ENCODE measurements around the gene BAZ2B.

- no peak for TF ChIP-seq POLR2A (IDR thresholded peaks at IDR 0.05)
- TF ChIP-seq, protein P1, sequence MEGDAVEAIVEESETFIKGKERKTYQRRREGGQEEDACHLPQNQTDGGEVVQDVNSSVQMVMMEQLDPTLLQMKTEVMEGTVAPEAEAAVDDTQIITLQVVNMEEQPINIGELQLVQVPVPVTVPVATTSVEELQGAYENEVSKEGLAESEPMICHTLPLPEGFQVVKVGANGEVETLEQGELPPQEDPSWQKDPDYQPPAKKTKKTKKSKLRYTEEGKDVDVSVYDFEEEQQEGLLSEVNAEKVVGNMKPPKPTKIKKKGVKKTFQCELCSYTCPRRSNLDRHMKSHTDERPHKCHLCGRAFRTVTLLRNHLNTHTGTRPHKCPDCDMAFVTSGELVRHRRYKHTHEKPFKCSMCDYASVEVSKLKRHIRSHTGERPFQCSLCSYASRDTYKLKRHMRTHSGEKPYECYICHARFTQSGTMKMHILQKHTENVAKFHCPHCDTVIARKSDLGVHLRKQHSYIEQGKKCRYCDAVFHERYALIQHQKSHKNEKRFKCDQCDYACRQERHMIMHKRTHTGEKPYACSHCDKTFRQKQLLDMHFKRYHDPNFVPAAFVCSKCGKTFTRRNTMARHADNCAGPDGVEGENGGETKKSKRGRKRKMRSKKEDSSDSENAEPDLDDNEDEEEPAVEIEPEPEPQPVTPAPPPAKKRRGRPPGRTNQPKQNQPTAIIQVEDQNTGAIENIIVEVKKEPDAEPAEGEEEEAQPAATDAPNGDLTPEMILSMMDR (IDR thresholded peaks at IDR 0.05), result no peak
These were observed 189.3 kb downstream of the BAZ2B start for GRCh38 chr2:159427048-159427447.

All from thyroid gland (tissue), 4 donors.